Vagina (tissue), 2 donors: ENCODE results near the gene KIAA1671. TPM values are rescaled to one million over a fixed set of nuclear protein-coding genes. Genes with fewer than 3 reads are reported as not detected.

Source experiments
- DNase-seq, 2 donors: peaks; one replicate each; pipeline ENCODE4 v3.0.0-alpha.2; 2017; ENCODE audit errors: extremely low spot score in 2 of 2
- H3K27ac ChIP-seq: fragments of 200-600 bp; sonication (generic); one replicate; pipeline ENCODE4 v1.5.1; 2019
- H3K27me3 ChIP-seq: fragments of 200-600 bp; sonication (generic); one replicate; pipeline ENCODE4 v1.5.1; 2019
- H3K36me3 ChIP-seq, 2 donors: fragments of 200-600 bp; sonication (generic); one replicate each; pipeline ENCODE4 v1.5.1; 2017 to 2019
- H3K4me1 ChIP-seq: fragments of 200-600 bp; sonication (generic); one replicate; pipeline ENCODE4 v1.5.1; 2019
- H3K4me3 ChIP-seq, 2 donors: fragments of 200-600 bp; sonication (generic); 1 replicate in 1 of 2; 2 replicates in 1 of 2; pipeline ENCODE4 v1.5.1; 2016 to 2019
- H3K9me3 ChIP-seq: fragments of 200-600 bp; sonication (generic); one replicate; pipeline ENCODE4 v1.5.1; 2019
- CTCF ChIP-seq, 3 experiments: fragments of 450-650 bp in 2 of 3; fragments of 200-600 bp in 1 of 3; sonication (generic) in 1 of 3; IDR thresholded peaks; one replicate each; pipeline ENCODE4 v1.5.1; 2017 to 2019; ENCODE audit warnings: antibody characterized with exemption in 3 of 3, mild to moderate bottlenecking in 2 of 3, moderate library complexity in 2 of 3
- POLR2A ChIP-seq, 2 donors: fragments of 450-650 bp; IDR thresholded peaks; one replicate each; pipeline ENCODE4 v1.6.1; 2017; ENCODE audit warnings: antibody characterized with exemption in 2 of 2, mild to moderate bottlenecking in 2 of 2, moderate library complexity in 2 of 2
- POLR2AphosphoS5 ChIP-seq, 2 donors: sonication (generic); formaldehyde crosslinking; IDR thresholded peaks; one replicate each; pipeline ENCODE4 v1.9.0; 2017; ENCODE audit warnings: antibody characterized with exemption in 2 of 2, mild to moderate bottlenecking in 2 of 2, low read depth in 1 of 2; ENCODE audit not compliant: insufficient read depth in 1 of 2
- intact Hi-C: fragments of 100-400 bp; cut with DNase I; formaldehyde crosslinking; loops from one replicate; pipeline ENCODE4 v1.15.1; 2023
- total RNA-seq: library from RNA; depleted of rRNA; stranded (reverse); fragments of >200 nt; gene quantifications from one replicate; pipeline ENCODE4 v1.2.3, GENCODE V29; 2016

Gene KIAA1671
- total RNA-seq, 1 donor from 2014 or later: 54.0 TPM

- H3K9me3 ChIP-seq: no peaks in the 10 kb centered on the region
- intact Hi-C loops: no loop called here
- H3K4me3 ChIP-seq: no peak overlapping the region
- DNase-seq: no peak
- no peak overlapping the region for H3K27ac ChIP-seq
- H3K36me3 ChIP-seq: no peaks in the 10 kb centered on the region
- no peak for TF ChIP-seq POLR2A (IDR thresholded peaks at IDR 0.05)
- TF ChIP-seq CTCF (IDR thresholded peaks at IDR 0.05): no peak
- TF ChIP-seq POLR2AphosphoS5 (IDR thresholded peaks at IDR 0.05; ENCODE audit: insufficient read depth in 1 of 2, low read depth in 1 of 2): no peak
- H3K4me1 ChIP-seq: no peaks in the 10 kb centered on the region
- no peaks in the 10 kb centered on the region for H3K27me3 ChIP-seq
Observed at GRCh38 chr22:25091458-25091857, 138.9 kb downstream of the KIAA1671 start.

- no peaks in the 10 kb centered on the region for H3K9me3 ChIP-seq
- intact Hi-C loops: no loop called here
- H3K4me3 ChIP-seq: no peak overlapping the region
- no peaks in the 10 kb centered on the region for H3K4me1 ChIP-seq
- no peaks in the 10 kb centered on the region for H3K36me3 ChIP-seq
- no peak overlapping the region for H3K27ac ChIP-seq
- TF ChIP-seq POLR2A (IDR thresholded peaks at IDR 0.05) (no peak), POLR2AphosphoS5 (IDR thresholded peaks at IDR 0.05; ENCODE audit: insufficient read depth in 1 of 2, low read depth in 1 of 2) (no peak), CTCF (IDR thresholded peaks at IDR 0.05) (no peak)
- no peak for DNase-seq
- no peaks in the 10 kb centered on the region for H3K27me3 ChIP-seq
Observed at GRCh38 chr22:25092119-25092518, 139.6 kb downstream of the KIAA1671 start.

GRCh38 chr22:25094579-25094978 lies 142.1 kb downstream of the KIAA1671 start:
- no peaks in the 10 kb centered on the region for H3K9me3 ChIP-seq
- no peak overlapping the region for H3K4me3 ChIP-seq
- intact Hi-C loops: no loop called here
- H3K27ac ChIP-seq: no peak overlapping the region
- no peak for TF ChIP-seq POLR2A (IDR thresholded peaks at IDR 0.05)
- TF ChIP-seq POLR2AphosphoS5 (IDR thresholded peaks at IDR 0.05; ENCODE audit: insufficient read depth in 1 of 2, low read depth in 1 of 2): no peak
- no peak for TF ChIP-seq CTCF (IDR thresholded peaks at IDR 0.05)
- H3K27me3 ChIP-seq: no peaks in the 10 kb centered on the region
- H3K36me3 ChIP-seq: no peaks in the 10 kb centered on the region
- no peak for DNase-seq
- no peaks in the 10 kb centered on the region for H3K4me1 ChIP-seq

- Histone ChIP-seq H3K4me3 (no peak overlapping the region), H3K36me3 (no peaks in the 10 kb centered on the region), H3K27ac (no peak overlapping the region), H3K9me3 (no peaks in the 10 kb centered on the region), H3K4me1 (no peaks in the 10 kb centered on the region), H3K27me3 (no peaks in the 10 kb centered on the region)
- no peak for DNase-seq
- TF ChIP-seq CTCF (IDR thresholded peaks at IDR 0.05): no peak
- no peak for TF ChIP-seq POLR2AphosphoS5 (IDR thresholded peaks at IDR 0.05; ENCODE audit: insufficient read depth in 1 of 2, low read depth in 1 of 2)
- no peak for TF ChIP-seq POLR2A (IDR thresholded peaks at IDR 0.05)
- intact Hi-C loops: no loop called here
Observed at GRCh38 chr22:25095869-25096268, 143.4 kb downstream of the KIAA1671 start.

GRCh38 chr22:25096638-25097405 lies 144.3 kb downstream of the KIAA1671 start:
- no peaks in the 10 kb centered on the region for H3K36me3 ChIP-seq
- H3K4me3 ChIP-seq: no peak overlapping the region
- H3K27ac ChIP-seq: no peak overlapping the region
- no peak for DNase-seq
- H3K4me1 ChIP-seq: no peaks in the 10 kb centered on the region
- no peaks in the 10 kb centered on the region for H3K9me3 ChIP-seq
- intact Hi-C loops: no loop called here
- no peaks in the 10 kb centered on the region for H3K27me3 ChIP-seq
- TF ChIP-seq POLR2AphosphoS5 (IDR thresholded peaks at IDR 0.05; ENCODE audit: insufficient read depth in 1 of 2, low read depth in 1 of 2) (no peak), POLR2A (IDR thresholded peaks at IDR 0.05) (no peak), CTCF (IDR thresholded peaks at IDR 0.05) (no peak)
